Testis (tissue), 2 donors: ENCODE data around the gene DRC7.

ENCODE experiments used
- POLR2A ChIP-seq: fragments of 450-650 bp; IDR thresholded peaks from one replicate; pipeline ENCODE4 v1.6.1; 2017; ENCODE audit warnings: antibody characterized with exemption, mild to moderate bottlenecking, moderate library complexity
- TF ChIP-seq, protein P1 (sequence below), 3 experiments: fragments of 450-650 bp in 2 of 3; fragments of 200-600 bp in 1 of 3; sonication (generic) in 1 of 3; IDR thresholded peaks; one replicate each; pipeline ENCODE4 v1.5.1; 2016 to 2019; ENCODE audit warnings: antibody characterized with exemption in 3 of 3, mild to moderate bottlenecking in 2 of 3, moderate library complexity in 1 of 3

- no peak for TF ChIP-seq POLR2A
- TF ChIP-seq, protein P1, sequence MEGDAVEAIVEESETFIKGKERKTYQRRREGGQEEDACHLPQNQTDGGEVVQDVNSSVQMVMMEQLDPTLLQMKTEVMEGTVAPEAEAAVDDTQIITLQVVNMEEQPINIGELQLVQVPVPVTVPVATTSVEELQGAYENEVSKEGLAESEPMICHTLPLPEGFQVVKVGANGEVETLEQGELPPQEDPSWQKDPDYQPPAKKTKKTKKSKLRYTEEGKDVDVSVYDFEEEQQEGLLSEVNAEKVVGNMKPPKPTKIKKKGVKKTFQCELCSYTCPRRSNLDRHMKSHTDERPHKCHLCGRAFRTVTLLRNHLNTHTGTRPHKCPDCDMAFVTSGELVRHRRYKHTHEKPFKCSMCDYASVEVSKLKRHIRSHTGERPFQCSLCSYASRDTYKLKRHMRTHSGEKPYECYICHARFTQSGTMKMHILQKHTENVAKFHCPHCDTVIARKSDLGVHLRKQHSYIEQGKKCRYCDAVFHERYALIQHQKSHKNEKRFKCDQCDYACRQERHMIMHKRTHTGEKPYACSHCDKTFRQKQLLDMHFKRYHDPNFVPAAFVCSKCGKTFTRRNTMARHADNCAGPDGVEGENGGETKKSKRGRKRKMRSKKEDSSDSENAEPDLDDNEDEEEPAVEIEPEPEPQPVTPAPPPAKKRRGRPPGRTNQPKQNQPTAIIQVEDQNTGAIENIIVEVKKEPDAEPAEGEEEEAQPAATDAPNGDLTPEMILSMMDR (IDR thresholded peaks at IDR 0.05) = no peak
Measured at GRCh38 chr16:57775661-57776469, 81.3 kb downstream of the DRC7 start.
